VCaP (cell line): Measurements from ENCODE around the gene FUS.
"Not testable (repeated sequence)": the region's sequence is repeated elsewhere in the genome, so short reads cannot be mapped to it uniquely, and the experiment has no call there.

Experiments
- H3K27ac ChIP-seq: fragments of 450-650 bp; 2 replicates; pipeline ENCODE4 v1.5.1; 2017
- TF ChIP-seq, protein P1 (sequence below): fragments of 450-650 bp; conservative IDR thresholded peaks from 2 replicates; pipeline ENCODE4 v1.5.1; 2017; ENCODE audit warnings: mild to moderate bottlenecking, moderate library complexity

The FUS gene

GRCh38 chr16:31191697-31192428, 11.9 kb downstream of the FUS start:
- TF ChIP-seq, protein P1, sequence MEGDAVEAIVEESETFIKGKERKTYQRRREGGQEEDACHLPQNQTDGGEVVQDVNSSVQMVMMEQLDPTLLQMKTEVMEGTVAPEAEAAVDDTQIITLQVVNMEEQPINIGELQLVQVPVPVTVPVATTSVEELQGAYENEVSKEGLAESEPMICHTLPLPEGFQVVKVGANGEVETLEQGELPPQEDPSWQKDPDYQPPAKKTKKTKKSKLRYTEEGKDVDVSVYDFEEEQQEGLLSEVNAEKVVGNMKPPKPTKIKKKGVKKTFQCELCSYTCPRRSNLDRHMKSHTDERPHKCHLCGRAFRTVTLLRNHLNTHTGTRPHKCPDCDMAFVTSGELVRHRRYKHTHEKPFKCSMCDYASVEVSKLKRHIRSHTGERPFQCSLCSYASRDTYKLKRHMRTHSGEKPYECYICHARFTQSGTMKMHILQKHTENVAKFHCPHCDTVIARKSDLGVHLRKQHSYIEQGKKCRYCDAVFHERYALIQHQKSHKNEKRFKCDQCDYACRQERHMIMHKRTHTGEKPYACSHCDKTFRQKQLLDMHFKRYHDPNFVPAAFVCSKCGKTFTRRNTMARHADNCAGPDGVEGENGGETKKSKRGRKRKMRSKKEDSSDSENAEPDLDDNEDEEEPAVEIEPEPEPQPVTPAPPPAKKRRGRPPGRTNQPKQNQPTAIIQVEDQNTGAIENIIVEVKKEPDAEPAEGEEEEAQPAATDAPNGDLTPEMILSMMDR: no peak

GRCh38 chr16:31192856-31193642, 13.1 kb downstream of the FUS start:
- TF ChIP-seq, protein P1: no peak
- no peak overlapping the region for H3K27ac ChIP-seq

More at GRCh38 chr16:31191697-31192428, 11.9 kb downstream of the FUS start:
- no peak overlapping the region for H3K27ac ChIP-seq

GRCh38 chr16:31193874-31194273, 13.9 kb downstream of the FUS start:
- TF ChIP-seq, protein P1: no peak
- no peak overlapping the region for H3K27ac ChIP-seq

GRCh38 chr16:31194898-31195297, 15.0 kb downstream of the FUS start:
- no peak overlapping the region for H3K27ac ChIP-seq
- TF ChIP-seq, protein P1: no peak

- H3K27ac ChIP-seq: not testable (repeated sequence)
Measured at GRCh38 chr16:31195861-31196260, 15.9 kb downstream of the FUS start.

DNA sequence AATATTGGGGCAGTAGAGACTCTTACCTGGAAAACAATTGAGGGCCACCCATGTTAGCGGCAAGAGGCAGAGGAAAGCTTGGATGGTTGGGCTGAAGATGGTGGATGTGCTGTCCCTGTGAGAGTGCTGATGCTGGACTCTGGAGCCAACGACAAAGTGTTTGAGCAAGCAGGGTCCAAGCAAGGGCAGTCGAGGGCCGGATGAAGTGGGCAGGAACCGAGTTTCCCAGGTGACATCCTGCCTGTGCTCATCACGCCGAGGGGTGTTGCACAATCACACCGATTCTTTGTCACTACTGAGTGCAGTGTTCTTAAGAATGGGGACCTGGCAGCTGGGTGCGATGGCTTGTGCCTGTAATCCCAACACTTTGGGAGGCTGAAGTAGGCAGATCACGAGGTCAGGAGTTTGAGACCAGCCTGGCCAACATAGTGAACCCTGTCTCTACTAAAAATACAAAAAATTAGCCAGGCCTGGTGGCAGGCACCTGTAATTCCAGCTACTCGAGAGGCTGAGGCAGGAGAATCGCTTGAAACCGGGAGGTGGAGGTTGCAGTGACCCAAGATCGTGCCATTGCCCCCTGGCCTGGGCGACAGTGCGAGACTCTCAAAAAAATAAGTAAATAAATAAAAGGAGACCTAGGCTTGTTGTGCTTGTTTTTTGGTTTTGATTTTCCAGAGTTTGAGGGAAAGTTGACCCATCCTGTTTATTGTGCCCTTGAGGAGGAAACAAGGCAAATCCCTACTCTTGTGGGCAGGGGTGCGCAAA, 16.6 kb downstream of the FUS start:
- H3K27ac ChIP-seq: no peak overlapping the region
- TF ChIP-seq, protein P1: no peak

GRCh38 chr16:31198207-31198882, 18.4 kb downstream of the FUS start:
- no peak overlapping the region for H3K27ac ChIP-seq
- TF ChIP-seq, protein P1: no peak
